ENCODE measurements around the gene CDK2AP2. TPM values are rescaled to one million over a fixed set of nuclear protein-coding genes. Genes with fewer than 3 reads are reported as not detected.

The CDK2AP2 gene
- polyA plus RNA-seq, 1 of the 3 experiments (the other 2 are of a cell fraction) = 47.9 TPM

GRCh38 chr11:67542169-67542568 lies 34.2 kb upstream of the CDK2AP2 start:
- 43% methylated on average over 3 of the region's 3 CpGs for WGBS (ENCODE audit: low lambda C conversion rate)
- CTCF ChIA-PET = interaction anchor here (0.9 kb wide), 1 partner anchor 72 kb away, joined by 4 read pairs; no protein-coding TSS in a partner anchor

GRCh38 chr11:67541198-67541597 lies 33.2 kb upstream of the CDK2AP2 start:
- ChIA-PET POLR2A (no interaction called here), CTCF (interaction anchor here (0.9 kb wide), 1 partner anchor 73 kb away, joined by 4 read pairs; no protein-coding TSS in a partner anchor)
- WGBS (ENCODE audit: low lambda C conversion rate) = no CpG with 5 or more reads among the region's 6 CpGs
- no peak for DNase-seq
- Histone ChIP-seq H3K79me2 (ENCODE audit: insufficient read depth) (no peaks in the 10 kb centered on the region), H2AFZ (ENCODE audit: low read depth) (no peak overlapping the region), H3K9ac (no peak overlapping the region), H3K4me2 (no peak overlapping the region), H3K27me3 (ENCODE audit: insufficient read depth) (no peaks in the 10 kb centered on the region), H3K9me2 (no peaks in the 10 kb centered on the region), H3K36me3 (replicated peaks in 1 of 2; ENCODE audit: control insufficient read depth in 1 of 2, insufficient read depth in 2 of 2, low read length in 1 of 2) (no peaks in the 10 kb centered on the region), H3K27ac (ENCODE audit: low read depth in 2 of 2, low read length in 1 of 2) (no peak overlapping the region), H3K4me3 (ENCODE audit: low read depth in 2 of 2, low read length in 1 of 2) (no peak overlapping the region), H4K20me1 (ENCODE audit: insufficient read depth) (no peaks in the 10 kb centered on the region), H3F3A (replicated peaks; ENCODE audit: insufficient read depth) (no peaks in the 10 kb centered on the region), H3K4me1 (ENCODE audit: control insufficient read depth in 1 of 2, insufficient read depth in 2 of 2, low read depth in 1 of 2, low read length in 1 of 2) (no peaks in the 10 kb centered on the region), H3K9me3 (no peaks in the 10 kb centered on the region; the same call in 1 of the 2 replicates)
- TF ChIP-seq EZH2phosphoT487 (IDR thresholded peaks at IDR 0.05; ENCODE audit: borderline replicate concordance, low read depth) = no peak
- no peak for TF ChIP-seq ELF1 (IDR thresholded peaks at IDR 0.05)
- TF ChIP-seq FOXM1 (IDR thresholded peaks at IDR 0.05; ENCODE audit: low read depth) = no peak
- no peak for TF ChIP-seq TCF12 (IDR thresholded peaks at IDR 0.05)
- TF ChIP-seq IRF3 (IDR thresholded peaks at IDR 0.05; ENCODE audit: low read depth, low read length) = no peak
- TF ChIP-seq NRF1 (IDR thresholded peaks at IDR 0.05; ENCODE audit: low read depth, low read length) = no peak
- TF ChIP-seq, protein P1, sequence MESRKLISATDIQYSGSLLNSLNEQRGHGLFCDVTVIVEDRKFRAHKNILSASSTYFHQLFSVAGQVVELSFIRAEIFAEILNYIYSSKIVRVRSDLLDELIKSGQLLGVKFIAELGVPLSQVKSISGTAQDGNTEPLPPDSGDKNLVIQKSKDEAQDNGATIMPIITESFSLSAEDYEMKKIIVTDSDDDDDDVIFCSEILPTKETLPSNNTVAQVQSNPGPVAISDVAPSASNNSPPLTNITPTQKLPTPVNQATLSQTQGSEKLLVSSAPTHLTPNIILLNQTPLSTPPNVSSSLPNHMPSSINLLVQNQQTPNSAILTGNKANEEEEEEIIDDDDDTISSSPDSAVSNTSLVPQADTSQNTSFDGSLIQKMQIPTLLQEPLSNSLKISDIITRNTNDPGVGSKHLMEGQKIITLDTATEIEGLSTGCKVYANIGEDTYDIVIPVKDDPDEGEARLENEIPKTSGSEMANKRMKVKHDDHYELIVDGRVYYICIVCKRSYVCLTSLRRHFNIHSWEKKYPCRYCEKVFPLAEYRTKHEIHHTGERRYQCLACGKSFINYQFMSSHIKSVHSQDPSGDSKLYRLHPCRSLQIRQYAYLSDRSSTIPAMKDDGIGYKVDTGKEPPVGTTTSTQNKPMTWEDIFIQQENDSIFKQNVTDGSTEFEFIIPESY (IDR thresholded peaks at IDR 0.05; ENCODE audit: borderline replicate concordance, low read depth) = no peak
- no peak for TF ChIP-seq YY1 (IDR thresholded peaks at IDR 0.05; ENCODE audit: low read depth)
- no peak for TF ChIP-seq MXI1 (IDR thresholded peaks at IDR 0.05; ENCODE audit: low read depth, low read length)
- TF ChIP-seq RXRA (IDR thresholded peaks at IDR 0.05; ENCODE audit: borderline replicate concordance, low read depth) = no peak
- TF ChIP-seq FOXJ3 (CRISPR knock-in tag; IDR thresholded peaks at IDR 0.05) = no peak
- no peak for TF ChIP-seq TAF1 (IDR thresholded peaks at IDR 0.05; ENCODE audit: borderline replicate concordance, low read depth, low read length)
- TF ChIP-seq POLR2AphosphoS5 (IDR thresholded peaks at IDR 0.05; ENCODE audit: low read depth, low read length) = no peak
- TF ChIP-seq EP300 (IDR thresholded peaks at IDR 0.05; ENCODE audit: borderline replicate concordance in 1 of 2, low read depth in 1 of 2, low read length in 1 of 2) = no peak
- no peak for TF ChIP-seq SIN3A (IDR thresholded peaks at IDR 0.05; ENCODE audit: borderline replicate concordance, low read depth, low read length)
- TF ChIP-seq SMC3 (IDR thresholded peaks at IDR 0.05; ENCODE audit: low read depth, low read length) = no peak
- TF ChIP-seq, protein P2, sequence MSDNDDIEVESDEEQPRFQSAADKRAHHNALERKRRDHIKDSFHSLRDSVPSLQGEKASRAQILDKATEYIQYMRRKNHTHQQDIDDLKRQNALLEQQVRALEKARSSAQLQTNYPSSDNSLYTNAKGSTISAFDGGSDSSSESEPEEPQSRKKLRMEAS (IDR thresholded peaks at IDR 0.05; ENCODE audit: low read depth) = no peak

More at GRCh38 chr11:67542169-67542568, 34.2 kb upstream of the CDK2AP2 start:
- Histone ChIP-seq H3K4me1 (ENCODE audit: control insufficient read depth in 1 of 2, insufficient read depth in 2 of 2, low read depth in 1 of 2, low read length in 1 of 2) (no peaks in the 10 kb centered on the region), H4K20me1 (ENCODE audit: insufficient read depth) (no peaks in the 10 kb centered on the region), H3K36me3 (replicated peaks in 1 of 2; ENCODE audit: control insufficient read depth in 1 of 2, insufficient read depth in 2 of 2, low read length in 1 of 2) (no peaks in the 10 kb centered on the region), H3K27me3 (ENCODE audit: insufficient read depth) (no peaks in the 10 kb centered on the region), H3K9ac (no peak overlapping the region), H3K27ac (ENCODE audit: low read depth in 2 of 2, low read length in 1 of 2) (no peak overlapping the region), H3K9me3 (no peaks in the 10 kb centered on the region), H2AFZ (ENCODE audit: low read depth) (no peak overlapping the region), H3K4me2 (no peak overlapping the region), H3K79me2 (ENCODE audit: insufficient read depth) (no peaks in the 10 kb centered on the region), H3F3A (replicated peaks; ENCODE audit: insufficient read depth) (no peaks in the 10 kb centered on the region), H3K4me3 (ENCODE audit: low read depth in 2 of 2, low read length in 1 of 2) (no peak overlapping the region), H3K9me2 (no peaks in the 10 kb centered on the region)
- POLR2A ChIA-PET = no interaction called here
- DNase-seq = no peak
- TF ChIP-seq, protein P1 (IDR thresholded peaks at IDR 0.05; ENCODE audit: borderline replicate concordance, low read depth) = no peak
- TF ChIP-seq USF1 (IDR thresholded peaks at IDR 0.05; ENCODE audit: borderline replicate concordance, low read depth) (no peak), EP300 (IDR thresholded peaks at IDR 0.05; ENCODE audit: borderline replicate concordance in 1 of 2, low read depth in 1 of 2, low read length in 1 of 2) (no peak), ELF1 (IDR thresholded peaks at IDR 0.05) (no peak), SIN3A (IDR thresholded peaks at IDR 0.05; ENCODE audit: borderline replicate concordance, low read depth, low read length) (no peak), RFX5 (IDR thresholded peaks at IDR 0.05; ENCODE audit: low read length) (no peak)
